OCI-LY3 (cell line): Measurements from ENCODE around the gene LAG3.

Experiments used
- H2AFZ ChIP-seq: fragments of 200-600, 300-600 bp; shearing (Covaris generic); 2 replicates; pipeline ENCODE4 v1.6.0; 2014; ENCODE audit warnings: antibody characterized with exemption, low read depth, low read length
- H3K27ac ChIP-seq: fragments of 200-600, 300-600 bp; sonication (generic); 2 replicates; pipeline ENCODE4 v1.5.1; 2014; ENCODE audit warnings: mild to moderate bottlenecking, low read length, moderate library complexity, mixed read lengths
- H3K27me3 ChIP-seq: fragments of 200-600, 300-600 bp; sonication (generic); 2 replicates; pipeline ENCODE4 v1.6.1; 2014; ENCODE audit warnings: low read depth, low read length, mixed read lengths
- H3K36me3 ChIP-seq: fragments of 200-600, 300-600 bp; sonication (generic); replicated peaks from 2 replicates; pipeline ENCODE3; 2014; ENCODE audit warnings: low read depth, low read length, mixed read lengths
- H3K4me1 ChIP-seq: fragments of 300-600, 200-600 bp; sonication (generic); 2 replicates; pipeline ENCODE4 v1.6.1; 2014; ENCODE audit warnings: low read length, mixed read lengths
- H3K4me2 ChIP-seq: fragments of 200-600, 300-600 bp; sonication (generic); 2 replicates; pipeline ENCODE4 v1.6.1; 2014; ENCODE audit warnings: low read length, mixed read lengths
- H3K4me3 ChIP-seq: fragments of 300-600, 200-600 bp; sonication (generic); 2 replicates; pipeline ENCODE4 v1.5.1; 2014; ENCODE audit warnings: antibody characterized with exemption, mild to moderate bottlenecking, low read length, moderate library complexity
- H3K79me2 ChIP-seq: fragments of 300-600, 200-600 bp; shearing (Covaris generic); 2 replicates; pipeline ENCODE4 v1.6.1; 2014; ENCODE audit warnings: mild to moderate bottlenecking, low read length, mixed read lengths
- H3K9ac ChIP-seq: fragments of 300-600, 200-600 bp; shearing (Covaris generic); 2 replicates; pipeline ENCODE4 v1.6.0; 2014; ENCODE audit warnings: mild to moderate bottlenecking, low read length, moderate library complexity
- H3K9me3 ChIP-seq: fragments of 200-600, 300-600 bp; shearing (Covaris generic); 2 replicates; pipeline ENCODE4 v1.6.1; 2014; ENCODE audit warnings: low read length, mixed read lengths; ENCODE audit not compliant: insufficient read depth
- H4K20me1 ChIP-seq: fragments of 200-600, 300-600 bp; sonication (generic); 2 replicates; pipeline ENCODE4 v1.6.1; 2016; ENCODE audit warnings: low read length, mixed read lengths; ENCODE audit not compliant: insufficient read depth
- EZH2phosphoT487 ChIP-seq: fragments of 200-600 bp; shearing (Covaris generic); IDR thresholded peaks from 2 replicates; pipeline ENCODE4 v1.6.1; 2018; ENCODE audit warnings: antibody characterized with exemption, mixed run types, low read depth
- TF ChIP-seq, protein P1 (sequence below): fragments of 200-600, 300-600 bp; sonication (generic); IDR thresholded peaks from 2 replicates; pipeline ENCODE4 v1.5.1; 2014; ENCODE audit warnings: antibody characterized with exemption, low read length, low read depth

Gene LAG3

DNA sequence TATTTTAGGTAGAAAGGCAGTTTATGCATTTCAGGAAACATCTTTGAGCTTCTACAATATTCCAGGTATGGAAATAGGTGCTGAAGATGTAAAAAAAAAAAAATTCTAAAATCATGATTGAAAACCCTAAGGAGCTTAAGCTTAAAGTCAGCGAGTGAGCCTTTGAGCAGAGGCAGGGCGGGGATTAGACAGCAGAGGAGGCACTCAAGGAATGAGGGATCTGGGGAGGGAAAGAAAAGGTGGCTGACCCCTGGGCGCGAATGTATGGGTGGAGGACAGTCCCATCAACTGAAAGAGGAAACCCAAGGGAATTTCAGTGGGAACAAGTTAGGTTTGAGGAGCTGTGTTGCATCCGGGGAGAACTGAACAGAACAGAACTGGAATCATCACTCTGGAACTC lies 12.6 kb upstream of the LAG3 start:
- Histone ChIP-seq H3K4me1 (peaks cover 17% of the 10 kb centered on the region), H3K27me3 (peaks cover 27% of the 10 kb centered on the region), H3K4me3 (no peak overlapping the region), H3K36me3 (no peaks in the 10 kb centered on the region), H3K4me2 (no peak overlapping the region), H2AFZ (no peak overlapping the region), H3K9ac (no peak overlapping the region), H4K20me1 (no peaks in the 10 kb centered on the region), H3K79me2 (no peaks in the 10 kb centered on the region), H3K9me3 (no peaks in the 10 kb centered on the region), H3K27ac (no peak overlapping the region)
- TF ChIP-seq, protein P1, sequence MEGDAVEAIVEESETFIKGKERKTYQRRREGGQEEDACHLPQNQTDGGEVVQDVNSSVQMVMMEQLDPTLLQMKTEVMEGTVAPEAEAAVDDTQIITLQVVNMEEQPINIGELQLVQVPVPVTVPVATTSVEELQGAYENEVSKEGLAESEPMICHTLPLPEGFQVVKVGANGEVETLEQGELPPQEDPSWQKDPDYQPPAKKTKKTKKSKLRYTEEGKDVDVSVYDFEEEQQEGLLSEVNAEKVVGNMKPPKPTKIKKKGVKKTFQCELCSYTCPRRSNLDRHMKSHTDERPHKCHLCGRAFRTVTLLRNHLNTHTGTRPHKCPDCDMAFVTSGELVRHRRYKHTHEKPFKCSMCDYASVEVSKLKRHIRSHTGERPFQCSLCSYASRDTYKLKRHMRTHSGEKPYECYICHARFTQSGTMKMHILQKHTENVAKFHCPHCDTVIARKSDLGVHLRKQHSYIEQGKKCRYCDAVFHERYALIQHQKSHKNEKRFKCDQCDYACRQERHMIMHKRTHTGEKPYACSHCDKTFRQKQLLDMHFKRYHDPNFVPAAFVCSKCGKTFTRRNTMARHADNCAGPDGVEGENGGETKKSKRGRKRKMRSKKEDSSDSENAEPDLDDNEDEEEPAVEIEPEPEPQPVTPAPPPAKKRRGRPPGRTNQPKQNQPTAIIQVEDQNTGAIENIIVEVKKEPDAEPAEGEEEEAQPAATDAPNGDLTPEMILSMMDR, result no peak
- no peak for TF ChIP-seq EZH2phosphoT487

DNA sequence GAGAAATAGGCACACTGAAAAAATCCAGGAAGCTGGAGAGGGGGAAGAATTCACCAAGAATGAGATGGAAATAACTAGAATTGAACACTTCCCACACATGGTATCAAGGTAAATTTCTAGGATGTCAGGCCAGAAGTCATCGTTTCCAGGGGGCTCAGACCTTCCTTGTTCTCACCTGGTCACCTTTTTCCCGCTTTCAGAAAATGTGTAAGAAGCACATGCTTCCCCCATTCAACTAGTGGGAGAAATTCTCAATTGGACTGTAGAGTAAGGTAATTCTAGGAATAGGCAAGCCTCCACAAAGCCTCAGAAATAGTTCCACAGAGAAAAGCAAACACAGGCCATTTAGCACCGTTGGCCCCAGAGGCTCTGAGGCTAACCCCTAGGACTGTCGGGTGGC lies 8.9 kb upstream of the LAG3 start:
- H3K4me1 ChIP-seq, result peaks cover 30% of the 10 kb centered on the region
- H2AFZ ChIP-seq, result no peak overlapping the region
- no peaks in the 10 kb centered on the region for H3K9me3 ChIP-seq
- H3K4me2 ChIP-seq, result no peak overlapping the region
- no peak overlapping the region for H3K27ac ChIP-seq
- no peaks in the 10 kb centered on the region for H3K79me2 ChIP-seq
- H3K4me3 ChIP-seq, result no peak overlapping the region
- no peaks in the 10 kb centered on the region for H4K20me1 ChIP-seq
- H3K27me3 ChIP-seq, result peaks cover 55% of the 10 kb centered on the region
- TF ChIP-seq EZH2phosphoT487, result no peak
- TF ChIP-seq, protein P1, result no peak
- no peak overlapping the region for H3K9ac ChIP-seq
- no peaks in the 10 kb centered on the region for H3K36me3 ChIP-seq

DNA sequence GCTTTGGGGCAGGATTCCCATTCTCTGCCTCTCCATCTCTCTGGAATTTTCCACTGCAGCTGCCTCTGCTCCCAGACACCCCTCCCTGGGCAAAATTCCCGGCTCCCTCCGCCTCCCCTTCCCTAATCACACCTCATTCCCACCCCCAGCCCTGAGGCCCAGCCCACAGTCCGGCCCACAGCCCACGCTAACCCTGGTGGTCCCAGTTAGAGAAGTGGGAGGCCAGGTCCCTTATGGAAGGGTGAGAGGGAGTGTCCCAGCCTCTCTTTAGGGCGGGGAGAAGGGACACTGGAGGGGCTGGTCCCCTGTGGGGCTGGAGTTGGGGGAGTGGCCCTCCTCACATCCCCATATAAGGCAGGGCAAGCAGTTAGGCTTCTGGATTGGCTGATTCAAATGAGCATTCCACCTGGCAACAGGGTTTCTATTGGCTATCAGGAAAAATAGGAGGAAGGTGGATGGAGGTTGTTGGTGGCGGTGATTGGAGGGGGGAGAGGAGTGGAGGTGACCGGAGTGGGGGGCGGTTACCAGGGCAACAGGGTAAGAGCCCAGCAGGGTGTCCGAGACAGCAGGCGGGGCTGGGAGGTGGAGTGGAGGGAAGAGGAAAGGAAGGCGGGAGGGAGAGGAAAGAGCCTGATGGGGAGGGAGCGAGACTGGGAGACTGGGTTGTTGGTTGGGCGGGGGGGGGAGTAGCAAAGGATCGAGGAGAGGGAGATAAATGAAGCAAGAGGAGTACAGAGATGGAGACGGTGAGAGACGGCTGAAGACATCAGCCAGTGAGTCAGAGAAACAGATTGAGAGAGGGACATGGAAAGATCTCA lies 8.1 kb upstream of the LAG3 start:
- peaks cover 26% of the 10 kb centered on the region for H3K4me1 ChIP-seq
- peak overlapping the region; percentile 57; the same call in 1 of the 2 replicates for H2AFZ ChIP-seq
- peaks cover 60% of the 10 kb centered on the region for H3K27me3 ChIP-seq

DNA sequence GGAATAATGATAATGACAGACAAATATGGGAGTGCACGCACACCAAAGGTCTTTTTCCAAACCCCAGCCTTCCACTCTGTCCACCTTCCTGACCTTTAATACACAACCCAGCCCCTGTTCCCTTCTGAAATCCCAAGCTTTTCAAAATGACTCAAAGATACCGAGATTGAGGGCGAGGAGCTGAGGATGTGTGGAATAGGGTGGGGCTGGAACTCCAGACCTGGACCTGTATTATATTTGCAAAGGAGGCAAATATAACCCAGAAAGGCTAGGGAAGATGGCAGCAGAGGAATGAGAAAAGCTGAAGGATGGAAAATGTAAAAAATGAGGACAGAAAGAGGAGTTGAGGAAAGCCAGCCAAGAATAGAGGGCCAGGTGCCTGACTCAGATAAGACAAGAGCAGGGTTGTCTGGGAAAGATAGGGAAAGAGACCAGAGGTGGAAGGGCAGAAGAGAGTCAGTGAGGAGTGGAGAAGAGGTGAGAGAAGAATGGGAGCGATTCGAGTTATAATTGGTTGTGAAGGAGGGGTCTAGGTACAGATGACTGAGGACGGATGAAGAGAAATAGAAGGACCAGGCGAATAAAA lies 7.2 kb upstream of the LAG3 start:
- Histone ChIP-seq H4K20me1 (no peaks in the 10 kb centered on the region), H3K27me3 (peaks cover 62% of the 10 kb centered on the region), H3K79me2 (no peaks in the 10 kb centered on the region), H3K9me3 (no peaks in the 10 kb centered on the region), H3K36me3 (no peaks in the 10 kb centered on the region), H2AFZ (no peak overlapping the region), H3K4me3 (peak overlapping the region; percentile 91), H3K4me1 (peaks cover 26% of the 10 kb centered on the region), H3K4me2 (peak overlapping the region; percentile 94), H3K9ac (peak overlapping the region; percentile 59; the same call in 1 of the 2 replicates), H3K27ac (no peak overlapping the region)
- TF ChIP-seq, protein P1, result no peak
- no peak for TF ChIP-seq EZH2phosphoT487

More for the DNA sequence above, 8.1 kb upstream of the LAG3 start:
- Histone ChIP-seq H3K36me3 (no peaks in the 10 kb centered on the region), H4K20me1 (no peaks in the 10 kb centered on the region), H3K4me2 (peak overlapping the region; percentile 94), H3K4me3 (peak overlapping the region; percentile 72), H3K9ac (peak overlapping the region; percentile 22), H3K9me3 (no peaks in the 10 kb centered on the region), H3K27ac (no peak overlapping the region), H3K79me2 (no peaks in the 10 kb centered on the region)
- no peak for TF ChIP-seq EZH2phosphoT487
- TF ChIP-seq, protein P1, result no peak
